ENCODE data around the gene WDR91. TPM values are rescaled to one million over a fixed set of nuclear protein-coding genes. Genes with fewer than 3 reads are reported as not detected.

WDR91 gene
- total RNA-seq, 1 donor from 2014 or later, result 15.0 TPM

- Mint-ChIP-seq H3K4me1 (no peaks in the 10 kb centered on the region), H3K36me3 (peaks cover 23% of the 10 kb centered on the region), H3K27me3 (ENCODE audit: low read depth) (no peaks in the 10 kb centered on the region), H3K27ac (no peak overlapping the region), H3K4me3 (no peak overlapping the region), H3K9me3 (no peaks in the 10 kb centered on the region)
- TF ChIP-seq CTCF (IDR thresholded peaks at IDR 0.05; ENCODE audit: unreplicated experiment), result no peak
- no peak for DNase-seq (ENCODE audit: low spot score in 2 of 2, unreplicated experiment in 2 of 2)
Measured at GRCh38 chr7:135201350-135201749, 10.0 kb downstream of the WDR91 start.

GRCh38 chr7:135200821-135201331 lies 10.4 kb downstream of the WDR91 start:
- TF ChIP-seq CTCF (IDR thresholded peaks at IDR 0.05; ENCODE audit: unreplicated experiment), result no peak
- no peaks in the 10 kb centered on the region for H3K4me1 Mint-ChIP-seq
- H3K9me3 Mint-ChIP-seq, result no peaks in the 10 kb centered on the region
- H3K27me3 Mint-ChIP-seq (ENCODE audit: low read depth), result no peaks in the 10 kb centered on the region
- H3K4me3 Mint-ChIP-seq, result no peak overlapping the region
- H3K27ac Mint-ChIP-seq, result no peak overlapping the region
- DNase-seq (ENCODE audit: low spot score in 2 of 2, unreplicated experiment in 2 of 2), result no peak
- peaks cover 23% of the 10 kb centered on the region for H3K36me3 Mint-ChIP-seq

- no peak overlapping the region for H3K27ac Mint-ChIP-seq
- no peaks in the 10 kb centered on the region for H3K27me3 Mint-ChIP-seq (ENCODE audit: low read depth)
- no peak for TF ChIP-seq CTCF (IDR thresholded peaks at IDR 0.05; ENCODE audit: unreplicated experiment)
Measured at GRCh38 chr7:135199439-135199838, 11.9 kb downstream of the WDR91 start.

GRCh38 chr7:135197906-135198655 lies 13.2 kb downstream of the WDR91 start:
- no peak overlapping the region for H3K27ac Mint-ChIP-seq
- H3K27me3 Mint-ChIP-seq (ENCODE audit: low read depth), result no peaks in the 10 kb centered on the region
- peak in 1 of 2 experiments; percentile 22 for DNase-seq (ENCODE audit: low spot score in 2 of 2, unreplicated experiment in 2 of 2)
- no peak overlapping the region for H3K4me3 Mint-ChIP-seq
- H3K4me1 Mint-ChIP-seq, result no peaks in the 10 kb centered on the region
- no peak for TF ChIP-seq CTCF (IDR thresholded peaks at IDR 0.05; ENCODE audit: unreplicated experiment)
- H3K9me3 Mint-ChIP-seq, result no peaks in the 10 kb centered on the region
- peaks cover 38% of the 10 kb centered on the region for H3K36me3 Mint-ChIP-seq

More at GRCh38 chr7:135199439-135199838, 11.9 kb downstream of the WDR91 start:
- DNase-seq (ENCODE audit: low spot score in 2 of 2, unreplicated experiment in 2 of 2), result no peak
- H3K9me3 Mint-ChIP-seq, result no peaks in the 10 kb centered on the region
- no peaks in the 10 kb centered on the region for H3K4me1 Mint-ChIP-seq
- peaks cover 30% of the 10 kb centered on the region for H3K36me3 Mint-ChIP-seq
- no peak overlapping the region for H3K4me3 Mint-ChIP-seq

GRCh38 chr7:135197343-135197742 lies 14.0 kb downstream of the WDR91 start:
- Mint-ChIP-seq H3K36me3 (peaks cover 45% of the 10 kb centered on the region), H3K27me3 (ENCODE audit: low read depth) (no peaks in the 10 kb centered on the region), H3K27ac (no peak overlapping the region), H3K9me3 (no peaks in the 10 kb centered on the region), H3K4me3 (no peak overlapping the region), H3K4me1 (no peaks in the 10 kb centered on the region)
- DNase-seq (ENCODE audit: low spot score in 2 of 2, unreplicated experiment in 2 of 2), result peak in 1 of 2 experiments; percentile 2
- TF ChIP-seq CTCF (IDR thresholded peaks at IDR 0.05; ENCODE audit: unreplicated experiment), result no peak
